Liver (tissue), 9 donors: ENCODE data around the gene PARD3B. TPM values are rescaled to one million over a fixed set of nuclear protein-coding genes. Genes with fewer than 3 reads are reported as not detected.

Source experiments
- DNase-seq: peaks from one replicate; pipeline ENCODE4 v3.0.0-alpha.2; 2017; ENCODE audit warnings: low spot score
- H3K27ac ChIP-seq, 2 donors: one replicate each; pipeline ENCODE4 v1.7.0; 2013; ENCODE audit warnings: inconsistent platforms in 2 of 2, low read length in 2 of 2, control low read depth in 1 of 2, low read depth in 1 of 2, mild to moderate bottlenecking in 1 of 2
- H3K27me3 ChIP-seq, 4 donors: one replicate each; pipeline versions ENCODE4 v1.6.1 to v1.7.0; 2013; ENCODE audit warnings: low read length in 3 of 4, inconsistent platforms in 1 of 4, mild to moderate bottlenecking in 1 of 4, moderate library complexity in 1 of 4; ENCODE audit not compliant: control insufficient read depth in 4 of 4, insufficient read depth in 4 of 4
- H3K36me3 ChIP-seq, 4 donors: one replicate each; pipeline versions ENCODE4 v1.6.1 to v1.7.0; 2013; ENCODE audit warnings: low read length in 3 of 4, mild to moderate bottlenecking in 3 of 4, low read depth in 1 of 4, moderate library complexity in 1 of 4; ENCODE audit not compliant: control insufficient read depth in 4 of 4, insufficient read depth in 3 of 4
- H3K4me1 ChIP-seq, 4 donors: one replicate each; pipeline versions ENCODE4 v1.6.1 to v1.7.0; 2013; ENCODE audit warnings: low read length in 3 of 4, mild to moderate bottlenecking in 3 of 4, moderate library complexity in 1 of 4; ENCODE audit not compliant: control insufficient read depth in 4 of 4, insufficient read depth in 4 of 4
- H3K4me3 ChIP-seq, 3 donors: one replicate each; pipeline versions ENCODE4 v1.6.1 to v1.7.0; 2013; ENCODE audit warnings: low read length in 3 of 3, control low read depth in 1 of 3, low read depth in 1 of 3, mild to moderate bottlenecking in 1 of 3
- H3K9ac ChIP-seq, 2 donors: one replicate each; pipeline ENCODE4 v1.7.0; 2013; ENCODE audit warnings: low read length in 2 of 2, mild to moderate bottlenecking in 2 of 2, moderate library complexity in 2 of 2, control low read depth in 1 of 2, low read depth in 1 of 2
- H3K9me3 ChIP-seq, 4 donors: one replicate each; pipeline versions ENCODE4 v1.6.1 to v1.7.0; 2013; ENCODE audit warnings: low read length in 3 of 4; ENCODE audit not compliant: control insufficient read depth in 4 of 4
- ATF3 ChIP-seq: IDR thresholded peaks from 2 replicates; pipeline ENCODE4 v1.6.1; 2016; ENCODE audit warnings: antibody characterized with exemption
- EGR1 ChIP-seq, 2 donors: IDR thresholded peaks; 2 replicates each; pipeline ENCODE4 v1.6.1; 2016 to 2018; ENCODE audit warnings: antibody characterized with exemption in 2 of 2, low read depth in 2 of 2
- FOXA1 ChIP-seq: IDR thresholded peaks from 2 replicates; pipeline ENCODE4 v1.6.1; 2016; ENCODE audit warnings: antibody characterized with exemption
- FOXA2 ChIP-seq: IDR thresholded peaks from 2 replicates; pipeline ENCODE4 v1.6.1; 2016; ENCODE audit warnings: antibody characterized with exemption
- GABPA ChIP-seq, 2 donors: IDR thresholded peaks in 1 of 2; conservative IDR thresholded peaks in 1 of 2; 2 replicates each; pipeline ENCODE4 v1.6.1; 2016; ENCODE audit warnings: antibody characterized with exemption in 2 of 2, mild to moderate bottlenecking in 1 of 2, moderate library complexity in 1 of 2
- HNF4A ChIP-seq, 2 donors: conservative IDR thresholded peaks; 2 replicates each; pipeline ENCODE4 v1.6.1; 2016; ENCODE audit warnings: antibody characterized with exemption in 2 of 2, mild to moderate bottlenecking in 2 of 2
- JUND ChIP-seq, 2 donors: IDR thresholded peaks; 2 replicates each; pipeline ENCODE4 v1.6.1; 2016; ENCODE audit warnings: antibody characterized with exemption in 2 of 2
- NR2F2 ChIP-seq: IDR thresholded peaks from 2 replicates; pipeline ENCODE4 v1.6.1; 2016; ENCODE audit warnings: antibody characterized with exemption
- RAD21 ChIP-seq, 2 donors: IDR thresholded peaks; 2 replicates each; pipeline ENCODE4 v1.6.1; 2016; ENCODE audit warnings: antibody characterized with exemption in 2 of 2, mild to moderate bottlenecking in 2 of 2
- REST ChIP-seq: IDR thresholded peaks from 2 replicates; pipeline ENCODE4 v1.6.1; 2016; ENCODE audit warnings: antibody characterized with exemption, mild to moderate bottlenecking
- RXRA ChIP-seq, 2 donors: IDR thresholded peaks; 2 replicates each; pipeline ENCODE4 v1.6.1; 2017 to 2018; ENCODE audit warnings: antibody characterized with exemption in 2 of 2, mild to moderate bottlenecking in 1 of 2
- YY1 ChIP-seq: IDR thresholded peaks from 2 replicates; pipeline ENCODE4 v1.6.1; 2016; ENCODE audit warnings: antibody characterized with exemption, mild to moderate bottlenecking
- WGBS: extraction: QIAGEN DNeasy Blood & Tissue Kit; methylation state at CpG from one replicate; pipeline ENCODE4 v1.1.7; 2013; 5-methylcytosine and 5-hydroxymethylcytosine counted together
- polyA plus RNA-seq, 2 donors: library from polyadenylated mRNA; stranded (reverse) in 1 of 2; unstranded in 1 of 2; fragments of 200-250 nt in 1 of 2; fragments of >200 nt in 1 of 2; fragmentation: Nextera tagmentation in 1 of 2; extraction: Ambion mirVana in 1 of 2; gene quantifications; one replicate each; pipeline versions ENCODE4 v1.2.1 to v1.2.3, GENCODE V29; 2013 to 2015
- total RNA-seq, 2 donors: library from RNA; depleted of rRNA; stranded (reverse); fragments of >200 nt; gene quantifications; one replicate each; pipeline ENCODE4 v1.2.3, GENCODE V29; 2014
- TF ChIP-seq, protein P1 (sequence below): IDR thresholded peaks from 2 replicates; pipeline ENCODE4 v1.6.1; 2016; ENCODE audit warnings: antibody characterized with exemption
- TF ChIP-seq, protein P2 (sequence below): IDR thresholded peaks from 2 replicates; pipeline ENCODE4 v1.6.1; 2016; ENCODE audit warnings: antibody characterized with exemption
- donor health status: healthy.
- donor health status: healthy.
- donor health status: healthy.
- donor health status: healthy.
- donor health status: healthy.

PARD3B gene
- total and polyA plus RNA-seq, 4 donors = 1.1 to 10.3 (median 3.7) TPM

GRCh38 chr2:204561771-204562170 lies 16.5 kb downstream of the PARD3B start:
- H3K4me1 ChIP-seq = no peaks in the 10 kb centered on the region
- no peaks in the 10 kb centered on the region for H3K9me3 ChIP-seq
- H3K27ac ChIP-seq = no peak overlapping the region
- DNase-seq = no peak
- TF ChIP-seq ATF3 (no peak), FOXA2 (no peak)
- H3K4me3 ChIP-seq = no peak overlapping the region
- H3K36me3 ChIP-seq = no peaks in the 10 kb centered on the region
- H3K27me3 ChIP-seq = no peaks in the 10 kb centered on the region
- WGBS = 95% methylated on average over 8 of the region's 8 CpGs
- H3K9ac ChIP-seq = no peak overlapping the region

DNA sequence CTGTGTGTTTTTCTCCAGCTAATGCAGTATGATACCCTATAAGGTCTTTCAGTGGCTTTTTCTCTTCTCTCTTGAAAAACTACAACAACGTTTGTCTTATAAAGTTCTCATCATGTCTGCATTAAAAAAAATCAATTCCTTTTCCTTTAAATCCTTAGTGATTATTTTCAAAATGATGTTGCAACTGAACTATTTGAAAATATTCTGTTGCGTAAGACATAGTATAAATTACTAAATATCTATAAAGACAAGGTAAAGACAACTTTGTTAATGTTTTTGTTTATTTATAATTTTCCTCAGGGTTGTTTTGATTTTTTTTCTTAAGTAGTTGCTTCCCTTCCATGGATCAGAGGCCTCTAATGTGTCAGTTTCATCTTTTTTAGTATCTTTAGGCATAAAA lies 21.2 kb downstream of the PARD3B start:
- WGBS = 79% methylated on average over 2 of the region's 2 CpGs
- Histone ChIP-seq H3K27me3 (no peaks in the 10 kb centered on the region), H3K36me3 (no peaks in the 10 kb centered on the region), H3K27ac (no peak overlapping the region), H3K9me3 (no peaks in the 10 kb centered on the region), H3K9ac (no peak overlapping the region), H3K4me1 (peaks cover 0 to 9% (median under 1%) of the 10 kb centered on the region in 4 donors), H3K4me3 (no peak overlapping the region)
- TF ChIP-seq FOXA2 = no peak
- no peak for TF ChIP-seq FOXA1
- no peak for TF ChIP-seq RAD21 (IDR thresholded peaks at IDR 0.05)
- TF ChIP-seq YY1 = no peak
- no peak for TF ChIP-seq JUND (IDR thresholded peaks at IDR 0.05)
- TF ChIP-seq, protein P1, sequence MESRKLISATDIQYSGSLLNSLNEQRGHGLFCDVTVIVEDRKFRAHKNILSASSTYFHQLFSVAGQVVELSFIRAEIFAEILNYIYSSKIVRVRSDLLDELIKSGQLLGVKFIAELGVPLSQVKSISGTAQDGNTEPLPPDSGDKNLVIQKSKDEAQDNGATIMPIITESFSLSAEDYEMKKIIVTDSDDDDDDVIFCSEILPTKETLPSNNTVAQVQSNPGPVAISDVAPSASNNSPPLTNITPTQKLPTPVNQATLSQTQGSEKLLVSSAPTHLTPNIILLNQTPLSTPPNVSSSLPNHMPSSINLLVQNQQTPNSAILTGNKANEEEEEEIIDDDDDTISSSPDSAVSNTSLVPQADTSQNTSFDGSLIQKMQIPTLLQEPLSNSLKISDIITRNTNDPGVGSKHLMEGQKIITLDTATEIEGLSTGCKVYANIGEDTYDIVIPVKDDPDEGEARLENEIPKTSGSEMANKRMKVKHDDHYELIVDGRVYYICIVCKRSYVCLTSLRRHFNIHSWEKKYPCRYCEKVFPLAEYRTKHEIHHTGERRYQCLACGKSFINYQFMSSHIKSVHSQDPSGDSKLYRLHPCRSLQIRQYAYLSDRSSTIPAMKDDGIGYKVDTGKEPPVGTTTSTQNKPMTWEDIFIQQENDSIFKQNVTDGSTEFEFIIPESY = no peak
- no peak for TF ChIP-seq HNF4A (conservative IDR thresholded peaks at IDR 0.05)
- no peak for TF ChIP-seq GABPA (IDR thresholded peaks at IDR 0.05 in 1 of 2, conservative IDR thresholded peaks at IDR 0.05 in 1 of 2)
- TF ChIP-seq RXRA (IDR thresholded peaks at IDR 0.05) = no peak
- TF ChIP-seq ATF3 = no peak
- TF ChIP-seq, protein P2, sequence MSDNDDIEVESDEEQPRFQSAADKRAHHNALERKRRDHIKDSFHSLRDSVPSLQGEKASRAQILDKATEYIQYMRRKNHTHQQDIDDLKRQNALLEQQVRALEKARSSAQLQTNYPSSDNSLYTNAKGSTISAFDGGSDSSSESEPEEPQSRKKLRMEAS = no peak
- TF ChIP-seq EGR1 (IDR thresholded peaks at IDR 0.05; ENCODE audit: low read depth in 2 of 2) = no peak
- no peak for DNase-seq

- Histone ChIP-seq H3K27ac (no peak overlapping the region), H3K27me3 (no peaks in the 10 kb centered on the region), H3K9ac (no peak overlapping the region), H3K9me3 (no peaks in the 10 kb centered on the region), H3K36me3 (no peaks in the 10 kb centered on the region), H3K4me3 (no peak overlapping the region), H3K4me1 (peaks cover 0 to 18% (median 3%) of the 10 kb centered on the region in 4 donors)
- no peak for TF ChIP-seq NR2F2
- no peak for TF ChIP-seq REST
- TF ChIP-seq, protein P1 = no peak
- 54% methylated on average over 1 of the region's 1 CpG for WGBS
- no peak for DNase-seq
Observed at GRCh38 chr2:204570421-204570820, 25.1 kb downstream of the PARD3B start.
